ENCODE measurements around the gene IHH. TPM values are rescaled to one million over a fixed set of nuclear protein-coding genes. Genes with fewer than 3 reads are reported as not detected.

IHH gene
- total and polyA plus RNA-seq, 2 donors (not counting 1 experiment from before 2014, with no cell fraction given), result 0.15 to 0.22 TPM

- WGBS (ENCODE audit: insufficient coverage), result 89% methylated on average over 7 of the region's 11 CpGs
- ATAC-seq (ENCODE audit: low read depth), result no peak
- ChIA-PET CTCF (no interaction called here), POLR2A (no interaction called here)
- H3K9me3 Mint-ChIP-seq (ENCODE audit: insufficient read depth), result no peaks in the 10 kb centered on the region
- Histone ChIP-seq H3K9ac (ENCODE audit: low read length) (no peak overlapping the region), H3K9me3 (ENCODE audit: control extremely low read depth in 1 of 3, control insufficient read depth in 2 of 3, insufficient read depth in 1 of 3, low read length in 2 of 3) (no peaks in the 10 kb centered on the region), H3K4me3 (ENCODE audit: control extremely low read depth in 1 of 5, extremely low read depth in 1 of 5, insufficient read depth in 1 of 5, low read depth in 2 of 5, low read length in 4 of 5) (no peak overlapping the region), H4K20me1 (ENCODE audit: control insufficient read depth, insufficient read depth, low read length, poor library complexity, severe bottlenecking) (no peaks in the 10 kb centered on the region), H3K27ac (ENCODE audit: low read length in 2 of 2) (no peak overlapping the region), H3K36me3 (replicated peaks in 1 of 2; ENCODE audit: control extremely low read depth in 1 of 2, control insufficient read depth in 1 of 2, extremely low read depth in 1 of 2, insufficient read depth in 2 of 2, low read length in 1 of 2) (no peaks in the 10 kb centered on the region), H3K4me2 (replicated peaks; ENCODE audit: low read depth, low read length, poor library complexity, severe bottlenecking) (no peak overlapping the region), H3K27me3 (replicated peaks in 1 of 4; ENCODE audit: control extremely low read depth in 1 of 4, control insufficient read depth in 3 of 4, insufficient read depth in 4 of 4, low read length in 3 of 4) (peaks cover 0 to 9% (median 1%) of the 10 kb centered on the region in 4 experiments), H3K4me1 (ENCODE audit: control insufficient read depth in 2 of 2, insufficient read depth in 2 of 2, low read length in 2 of 2) (no peaks in the 10 kb centered on the region), H3K79me2 (ENCODE audit: control insufficient read depth, insufficient read depth, low read length) (no peaks in the 10 kb centered on the region), H2AFZ (ENCODE audit: insufficient read depth, low read depth, low read length, poor library complexity, severe bottlenecking) (no peak overlapping the region)
- H3K4me1 Mint-ChIP-seq, result no peaks in the 10 kb centered on the region
- TF ChIP-seq EZH2 (IDR thresholded peaks at IDR 0.05; ENCODE audit: borderline replicate concordance, insufficient read depth, low read depth, low read length, poor library complexity, severe bottlenecking) (no peak), CTCF (IDR thresholded peaks at IDR 0.05) (no peak)
- no peak for DNase-seq
- H3K27me3 Mint-ChIP-seq, result peaks cover 20% of the 10 kb centered on the region
- no peak overlapping the region for H3K4me3 Mint-ChIP-seq
- H3K27ac Mint-ChIP-seq, result no peak overlapping the region
- intact Hi-C loops (cut with micrococcal nuclease), result no loop called here
Measured at GRCh38 chr2:219024059-219024458, 36.7 kb downstream of the IHH start.

GRCh38 chr2:219023045-219023605 lies 37.6 kb downstream of the IHH start:
- Histone ChIP-seq H3K36me3 (replicated peaks in 1 of 2; ENCODE audit: control extremely low read depth in 1 of 2, control insufficient read depth in 1 of 2, extremely low read depth in 1 of 2, insufficient read depth in 2 of 2, low read length in 1 of 2) (no peaks in the 10 kb centered on the region), H3K4me2 (replicated peaks; ENCODE audit: low read depth, low read length, poor library complexity, severe bottlenecking) (no peak overlapping the region), H3K27me3 (replicated peaks in 1 of 4; ENCODE audit: control extremely low read depth in 1 of 4, control insufficient read depth in 3 of 4, insufficient read depth in 4 of 4, low read length in 3 of 4) (peaks cover 0 to 9% (median 1%) of the 10 kb centered on the region in 4 experiments), H3K9me3 (ENCODE audit: control extremely low read depth in 1 of 3, control insufficient read depth in 2 of 3, insufficient read depth in 1 of 3, low read length in 2 of 3) (no peaks in the 10 kb centered on the region), H2AFZ (ENCODE audit: insufficient read depth, low read depth, low read length, poor library complexity, severe bottlenecking) (no peak overlapping the region), H3K4me3 (ENCODE audit: control extremely low read depth in 1 of 5, extremely low read depth in 1 of 5, insufficient read depth in 1 of 5, low read depth in 2 of 5, low read length in 4 of 5) (no peak overlapping the region), H4K20me1 (ENCODE audit: control insufficient read depth, insufficient read depth, low read length, poor library complexity, severe bottlenecking) (no peaks in the 10 kb centered on the region), H3K4me1 (ENCODE audit: control insufficient read depth in 2 of 2, insufficient read depth in 2 of 2, low read length in 2 of 2) (no peaks in the 10 kb centered on the region), H3K79me2 (ENCODE audit: control insufficient read depth, insufficient read depth, low read length) (no peaks in the 10 kb centered on the region), H3K9ac (ENCODE audit: low read length) (no peak overlapping the region), H3K27ac (ENCODE audit: low read length in 2 of 2) (no peak overlapping the region)
- H3K27ac Mint-ChIP-seq, result no peak overlapping the region
- no peak overlapping the region for H3K4me3 Mint-ChIP-seq
- CTCF ChIA-PET, result interaction anchor here (0.9 kb wide), 1 partner anchor 9 kb away, joined by 3 read pairs; no protein-coding TSS in a partner anchor
- intact Hi-C loops (cut with micrococcal nuclease), result no loop called here
- no peaks in the 10 kb centered on the region for H3K4me1 Mint-ChIP-seq
- WGBS (ENCODE audit: insufficient coverage), result 91% methylated on average over 12 of the region's 12 CpGs
- POLR2A ChIA-PET, result no interaction called here
- ATAC-seq (ENCODE audit: low read depth) (no peak), DNase-seq (no peak)
- H3K27me3 Mint-ChIP-seq, result peaks cover 27% of the 10 kb centered on the region
- TF ChIP-seq EZH2 (IDR thresholded peaks at IDR 0.05; ENCODE audit: borderline replicate concordance, insufficient read depth, low read depth, low read length, poor library complexity, severe bottlenecking), result no peak
- TF ChIP-seq CTCF (IDR thresholded peaks at IDR 0.05), result no peak
- H3K9me3 Mint-ChIP-seq (ENCODE audit: insufficient read depth), result no peaks in the 10 kb centered on the region

All from B cell (primary cell).